Neutrophil (primary cell): Measurements from ENCODE around the gene R3HDM1.
"Not testable (repeated sequence)": the region's sequence is repeated elsewhere in the genome, so short reads cannot be mapped to it uniquely, and the experiment has no call there.

ENCODE experiments used
- H3K27ac ChIP-seq: fragments of 200-600 bp; sonication (generic); 2 replicates; pipeline ENCODE4 v1.5.1; 2016; ENCODE audit warnings: mild to moderate bottlenecking, moderate library complexity
- H3K27me3 ChIP-seq: fragments of 200-600 bp; sonication (generic); 2 replicates; pipeline ENCODE4 v1.6.0; 2016; ENCODE audit warnings: mild to moderate bottlenecking
- H3K36me3 ChIP-seq: fragments of 200-600 bp; sonication (generic); 2 replicates; pipeline ENCODE4 v1.5.1; 2017
- H3K4me1 ChIP-seq, 2 experiments: fragments of 200-600 bp in 1 of 2; sonication (generic) in 1 of 2; 1 replicate in 1 of 2; 2 replicates in 1 of 2; pipeline versions ENCODE4 v1.5.1 to v1.6.1; 2013 to 2016; ENCODE audit warnings: low read depth in 1 of 2, low read length in 1 of 2, mild to moderate bottlenecking in 1 of 2, moderate library complexity in 1 of 2; ENCODE audit not compliant: control insufficient read depth in 1 of 2, insufficient read depth in 1 of 2
- H3K4me3 ChIP-seq, 2 experiments: fragments of 200-600 bp in 1 of 2; sonication (generic) in 1 of 2; 1 replicate in 1 of 2; 2 replicates in 1 of 2; pipeline ENCODE4 v1.5.1; 2013 to 2016; ENCODE audit warnings: low read depth in 1 of 2, low read length in 1 of 2, mild to moderate bottlenecking in 1 of 2, moderate library complexity in 1 of 2
- H3K9me3 ChIP-seq: fragments of 200-600 bp; sonication (generic); 2 replicates; pipeline ENCODE4 v1.5.1; 2016
- TF ChIP-seq, protein P1 (sequence below): fragments of 200-600 bp; sonication (generic); IDR thresholded peaks from 2 replicates; pipeline ENCODE4 v1.5.1; 2016; ENCODE audit warnings: antibody characterized with exemption

The R3HDM1 gene

DNA sequence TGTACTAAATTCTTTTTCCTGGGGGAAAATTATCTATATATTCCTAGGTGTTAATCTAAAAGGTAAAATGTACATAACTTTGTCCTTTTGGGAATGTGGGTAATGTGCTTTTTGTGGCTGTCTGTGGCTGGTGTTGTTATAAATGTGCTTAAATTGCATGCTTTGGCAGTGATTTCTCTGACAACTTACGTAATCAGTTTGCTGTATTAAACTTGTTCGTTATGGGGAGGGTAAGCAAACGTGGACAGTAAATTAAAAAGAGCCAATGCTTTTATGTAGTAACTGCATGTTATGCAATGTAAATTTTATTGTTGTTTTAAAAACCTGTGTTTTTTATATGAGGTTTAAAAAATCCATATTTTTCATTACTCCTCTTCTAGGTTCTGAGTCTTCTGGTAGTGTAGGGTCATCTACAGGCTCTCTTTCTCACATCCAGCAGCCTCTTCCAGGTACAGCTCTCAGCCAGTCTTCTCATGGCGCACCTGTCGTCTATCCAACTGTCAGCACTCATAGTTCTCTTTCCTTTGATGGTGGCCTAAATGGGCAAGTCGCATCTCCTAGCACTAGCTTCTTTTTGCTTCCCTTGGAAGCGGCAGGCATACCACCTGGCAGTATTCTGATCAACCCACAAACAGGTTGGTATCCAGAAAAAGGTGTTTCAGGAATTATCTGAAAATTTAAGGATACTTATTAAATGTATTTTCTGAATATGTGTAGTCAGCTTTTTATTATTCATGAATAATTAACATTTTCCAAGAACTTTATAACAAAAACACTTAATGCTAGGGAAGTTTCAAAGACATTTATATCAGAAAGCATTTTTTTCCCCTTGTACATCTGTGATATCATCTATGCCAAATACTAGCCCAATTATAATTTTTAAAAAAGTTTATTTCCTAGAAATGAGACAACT, 110.1 kb downstream of the R3HDM1 start:
- Histone ChIP-seq H3K27ac (no peak overlapping the region), H3K27me3 (no peaks in the 10 kb centered on the region), H3K36me3 (peaks cover 49% of the 10 kb centered on the region), H3K9me3 (no peaks in the 10 kb centered on the region), H3K4me1 (no peaks in the 10 kb centered on the region), H3K4me3 (no peak overlapping the region)
- TF ChIP-seq, protein P1, sequence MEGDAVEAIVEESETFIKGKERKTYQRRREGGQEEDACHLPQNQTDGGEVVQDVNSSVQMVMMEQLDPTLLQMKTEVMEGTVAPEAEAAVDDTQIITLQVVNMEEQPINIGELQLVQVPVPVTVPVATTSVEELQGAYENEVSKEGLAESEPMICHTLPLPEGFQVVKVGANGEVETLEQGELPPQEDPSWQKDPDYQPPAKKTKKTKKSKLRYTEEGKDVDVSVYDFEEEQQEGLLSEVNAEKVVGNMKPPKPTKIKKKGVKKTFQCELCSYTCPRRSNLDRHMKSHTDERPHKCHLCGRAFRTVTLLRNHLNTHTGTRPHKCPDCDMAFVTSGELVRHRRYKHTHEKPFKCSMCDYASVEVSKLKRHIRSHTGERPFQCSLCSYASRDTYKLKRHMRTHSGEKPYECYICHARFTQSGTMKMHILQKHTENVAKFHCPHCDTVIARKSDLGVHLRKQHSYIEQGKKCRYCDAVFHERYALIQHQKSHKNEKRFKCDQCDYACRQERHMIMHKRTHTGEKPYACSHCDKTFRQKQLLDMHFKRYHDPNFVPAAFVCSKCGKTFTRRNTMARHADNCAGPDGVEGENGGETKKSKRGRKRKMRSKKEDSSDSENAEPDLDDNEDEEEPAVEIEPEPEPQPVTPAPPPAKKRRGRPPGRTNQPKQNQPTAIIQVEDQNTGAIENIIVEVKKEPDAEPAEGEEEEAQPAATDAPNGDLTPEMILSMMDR = no peak

DNA sequence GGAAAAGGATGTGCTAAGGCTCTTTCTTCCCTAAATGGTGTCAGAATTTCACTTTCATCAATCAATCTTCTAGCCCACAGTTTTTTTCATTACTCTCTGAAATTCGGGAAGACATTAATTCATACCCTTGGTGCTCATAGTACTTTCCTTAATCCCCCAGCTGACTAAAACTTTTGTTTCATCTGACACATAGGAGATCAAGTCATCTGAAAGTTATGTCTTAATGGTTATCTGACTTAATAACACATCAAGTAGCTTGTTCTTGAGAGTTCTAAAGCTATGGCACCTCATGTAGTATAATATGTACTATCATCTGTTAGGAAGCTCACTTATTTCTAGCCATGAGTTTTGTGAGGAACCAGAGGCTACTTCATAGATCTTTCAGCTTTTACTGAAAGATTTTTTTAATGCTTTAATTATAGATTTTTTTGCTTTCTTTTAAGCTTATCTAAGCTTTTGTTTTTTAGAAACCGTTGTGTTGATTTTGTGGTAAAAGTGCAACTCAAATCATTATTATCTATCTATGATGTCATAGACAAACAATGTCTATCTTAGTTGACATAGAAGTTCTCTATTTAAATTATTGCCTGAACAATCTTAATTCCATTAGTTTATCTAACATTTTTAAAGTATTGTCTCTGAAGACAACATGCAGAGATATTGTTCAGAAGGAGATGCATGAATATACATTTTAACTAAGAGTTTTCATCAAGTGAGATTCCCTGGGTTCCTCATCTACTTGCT, 116.7 kb downstream of the R3HDM1 start:
- Histone ChIP-seq H3K4me3 (no peak overlapping the region), H3K27me3 (no peaks in the 10 kb centered on the region), H3K36me3 (peaks cover 39% of the 10 kb centered on the region), H3K4me1 (no peaks in the 10 kb centered on the region), H3K27ac (no peak overlapping the region), H3K9me3 (no peaks in the 10 kb centered on the region)
- TF ChIP-seq, protein P1 = no peak

DNA sequence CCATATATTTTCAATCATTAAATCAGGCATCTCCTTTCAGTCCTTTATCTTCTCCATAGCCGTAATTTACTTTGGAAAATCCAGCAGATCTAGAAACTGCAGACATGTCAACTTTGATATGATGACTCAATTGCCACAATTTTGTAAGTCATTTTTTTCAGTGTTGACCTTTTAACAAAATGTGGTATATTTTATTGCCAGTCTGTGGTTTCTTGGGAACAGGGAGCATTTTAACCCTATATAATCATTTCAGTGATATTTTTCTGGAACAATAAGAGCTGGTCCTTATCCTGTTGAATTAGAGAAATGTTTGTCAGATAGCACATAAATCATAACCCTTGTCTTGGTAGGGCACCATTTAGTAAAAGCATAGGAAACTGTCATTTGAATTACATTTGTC, 119.4 kb downstream of the R3HDM1 start:
- no peak overlapping the region for H3K4me3 ChIP-seq
- TF ChIP-seq, protein P1 = no peak
- peaks cover 44% of the 10 kb centered on the region for H3K36me3 ChIP-seq

DNA sequence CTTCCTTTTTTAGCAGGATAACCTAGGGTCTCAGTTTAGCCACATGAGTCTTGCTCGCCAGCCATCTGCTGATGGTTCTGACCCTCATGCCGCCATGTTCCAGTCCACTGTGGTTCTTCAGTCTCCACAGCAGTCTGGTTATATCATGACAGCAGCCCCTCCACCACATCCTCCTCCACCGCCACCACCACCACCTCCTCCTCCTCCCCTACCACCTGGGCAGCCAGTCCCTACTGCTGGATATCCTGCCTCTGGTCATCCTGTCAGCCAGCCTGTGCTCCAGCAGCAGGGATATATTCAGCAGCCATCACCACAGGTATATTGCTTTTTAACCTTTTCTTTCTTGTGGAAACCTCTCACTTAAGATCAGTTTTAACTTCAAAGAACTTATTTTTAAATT, 120.4 kb downstream of the R3HDM1 start:
- H3K9me3 ChIP-seq = no peaks in the 10 kb centered on the region
- H3K36me3 ChIP-seq = peaks cover 39% of the 10 kb centered on the region
- no peak overlapping the region for H3K4me3 ChIP-seq
- H3K4me1 ChIP-seq = no peaks in the 10 kb centered on the region
- H3K27me3 ChIP-seq = no peaks in the 10 kb centered on the region
- H3K27ac ChIP-seq = no peak overlapping the region
- TF ChIP-seq, protein P1 = no peak

More for the DNA sequence above, 119.4 kb downstream of the R3HDM1 start:
- H3K27me3 ChIP-seq = no peaks in the 10 kb centered on the region
- no peaks in the 10 kb centered on the region for H3K4me1 ChIP-seq
- no peaks in the 10 kb centered on the region for H3K9me3 ChIP-seq
- no peak overlapping the region for H3K27ac ChIP-seq

DNA sequence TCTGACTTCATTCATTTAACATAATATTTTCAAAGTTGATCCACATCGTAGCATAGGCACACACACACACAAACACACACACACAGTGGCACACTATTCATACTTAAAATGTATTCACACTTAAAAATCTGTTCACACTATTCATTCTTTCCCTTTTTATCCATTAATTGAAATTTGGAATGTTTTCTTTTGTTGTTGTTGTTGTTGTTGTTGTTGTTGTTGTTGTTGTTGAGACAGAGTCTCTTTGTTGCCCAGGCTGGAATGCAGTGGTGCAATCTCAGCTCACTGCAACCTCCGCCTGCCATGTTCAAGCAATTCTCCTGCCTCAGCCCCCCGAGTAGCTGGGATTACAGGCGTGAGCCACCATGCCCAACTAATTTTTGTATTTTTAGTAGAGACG, 123.0 kb downstream of the R3HDM1 start:
- H3K36me3 ChIP-seq = peaks cover 42% of the 10 kb centered on the region
- H3K4me3 ChIP-seq, H3K4me1 ChIP-seq, H3K27me3 ChIP-seq, H3K9me3 ChIP-seq, H3K27ac ChIP-seq: not testable (repeated sequence)
